ENCODE data around the gene GPI.
A peak's percentile ranks its signal among the peaks of the same experiment; 100 is the strongest.
"Not testable (repeated sequence)": the region's sequence is repeated elsewhere in the genome, so short reads cannot be mapped to it uniquely, and the experiment has no call there.

GPI gene

DNA sequence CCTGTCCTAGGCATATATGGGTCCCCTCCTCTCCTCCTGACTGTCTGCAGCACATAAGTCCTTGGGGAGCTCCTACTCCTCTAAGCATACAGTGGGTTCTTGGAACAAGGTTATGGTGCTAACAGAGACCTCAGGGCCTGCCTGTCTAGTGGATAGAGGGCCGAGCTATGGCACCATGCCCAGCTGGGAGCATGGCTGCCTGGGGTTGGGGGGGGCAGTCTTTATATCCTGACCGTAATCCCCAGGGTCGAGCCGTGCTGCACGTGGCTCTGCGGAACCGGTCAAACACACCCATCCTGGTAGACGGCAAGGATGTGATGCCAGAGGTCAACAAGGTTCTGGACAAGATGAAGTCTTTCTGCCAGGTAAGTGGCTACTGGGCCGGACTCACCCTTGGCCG, 3.3 kb downstream of the GPI start:
- no peak for DNase-seq (ENCODE audit: low spot score)

DNA sequence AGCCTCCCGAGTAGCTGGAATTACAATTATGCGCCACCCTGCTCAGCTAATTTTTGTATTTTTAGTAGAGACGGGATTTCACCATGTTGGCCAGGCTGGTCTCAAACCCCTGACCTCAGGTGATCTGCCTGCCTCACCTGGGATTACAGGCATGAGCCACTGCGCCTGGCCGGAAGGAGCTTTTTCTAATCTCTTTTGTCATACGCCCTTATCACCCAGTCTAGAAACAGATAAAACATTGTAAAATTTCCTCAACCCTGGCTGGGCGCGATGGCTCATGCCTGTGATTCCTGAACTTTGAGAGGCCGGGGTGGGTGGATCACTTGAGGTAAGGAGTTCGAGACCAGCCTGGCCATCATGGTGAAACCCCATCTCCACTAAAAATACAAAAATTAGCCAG, 4.2 kb downstream of the GPI start:
- not testable (repeated sequence) for DNase-seq (ENCODE audit: low spot score)

- DNase-seq (ENCODE audit: low spot score), result no peak
Measured at GRCh38 chr19:34370117-34370516, 5.1 kb downstream of the GPI start.

DNA sequence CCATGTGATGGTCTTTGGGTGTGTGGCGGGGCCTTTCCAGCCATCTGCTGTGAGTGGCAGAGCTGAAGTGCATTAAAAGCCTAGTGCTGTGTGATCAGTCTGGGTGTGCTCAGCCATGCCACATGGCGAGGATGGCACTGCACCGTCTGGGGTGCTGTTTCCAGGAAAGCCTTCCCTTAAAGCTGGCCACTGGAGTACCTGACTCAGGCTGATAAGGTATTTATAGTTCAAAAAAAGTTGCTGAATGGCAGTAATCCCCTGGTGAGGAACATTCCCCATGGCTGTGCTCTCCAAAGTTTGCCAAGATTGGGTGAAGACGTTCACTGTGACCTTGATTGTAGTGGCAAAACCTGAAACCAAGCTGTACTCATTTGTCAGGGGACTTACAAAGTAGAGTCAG, 6.0 kb downstream of the GPI start:
- DNase-seq (ENCODE audit: low spot score), result no peak

- DNase-seq (ENCODE audit: low spot score), result no peak
Measured at GRCh38 chr19:34373601-34374288, 8.7 kb downstream of the GPI start.

GRCh38 chr19:34375598-34375997, 10.6 kb downstream of the GPI start:
- DNase-seq (ENCODE audit: low spot score), result no peak

DNA sequence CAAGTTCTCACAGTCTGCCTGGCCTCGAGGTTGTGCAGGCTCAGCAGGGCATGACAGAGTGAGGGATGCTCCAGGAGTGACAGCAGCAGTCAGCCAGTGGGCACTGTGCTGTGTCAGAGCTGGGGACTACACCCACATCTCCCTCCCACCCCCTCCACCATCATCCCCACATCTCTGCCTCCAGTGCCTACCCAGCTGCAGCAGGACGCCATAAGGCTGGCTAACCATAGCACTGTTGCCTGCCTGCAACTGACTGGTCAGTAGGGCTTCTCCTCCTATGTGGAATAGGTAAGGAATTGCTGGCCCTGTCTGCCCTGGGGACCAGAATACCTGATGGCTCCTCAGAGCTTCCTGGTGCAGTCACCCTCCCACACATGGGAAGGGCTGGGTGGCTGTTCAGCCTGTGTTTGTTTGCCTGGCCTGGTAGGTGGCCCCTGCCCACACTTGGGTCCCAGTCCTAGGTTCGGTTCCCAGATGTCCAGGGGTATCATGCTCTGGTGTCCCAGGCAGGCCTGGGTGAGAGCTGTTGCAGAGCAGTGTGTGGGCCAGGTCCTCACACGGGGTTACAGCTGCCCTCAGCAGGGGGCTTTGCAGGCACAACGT, 15.7 kb downstream of the GPI start:
- DNase-seq (ENCODE audit: low spot score), result no peak

- DNase-seq (ENCODE audit: low spot score), result no peak
Measured at GRCh38 chr19:34381399-34382251, 16.6 kb downstream of the GPI start.

DNA sequence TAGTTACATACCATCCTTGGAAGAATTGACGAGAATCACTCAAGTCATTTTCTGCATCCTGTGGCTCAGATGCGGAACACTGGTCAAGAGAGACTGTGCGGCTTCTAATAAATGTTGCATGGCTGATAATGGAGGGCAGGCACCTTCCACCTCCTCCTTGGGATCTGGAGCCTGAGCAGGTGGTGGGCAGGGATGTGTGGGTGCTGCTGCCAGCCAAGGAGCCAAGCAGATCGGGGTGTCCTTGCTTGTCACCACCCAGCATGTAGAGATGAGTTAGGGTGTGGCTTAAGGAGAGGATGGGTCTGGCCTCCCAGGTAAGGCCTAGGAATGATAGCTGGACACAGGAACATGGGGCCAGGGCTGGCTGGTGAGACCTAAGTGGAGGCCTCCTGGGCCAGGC, 17.5 kb downstream of the GPI start:
- no peak for DNase-seq (ENCODE audit: low spot score)

DNA sequence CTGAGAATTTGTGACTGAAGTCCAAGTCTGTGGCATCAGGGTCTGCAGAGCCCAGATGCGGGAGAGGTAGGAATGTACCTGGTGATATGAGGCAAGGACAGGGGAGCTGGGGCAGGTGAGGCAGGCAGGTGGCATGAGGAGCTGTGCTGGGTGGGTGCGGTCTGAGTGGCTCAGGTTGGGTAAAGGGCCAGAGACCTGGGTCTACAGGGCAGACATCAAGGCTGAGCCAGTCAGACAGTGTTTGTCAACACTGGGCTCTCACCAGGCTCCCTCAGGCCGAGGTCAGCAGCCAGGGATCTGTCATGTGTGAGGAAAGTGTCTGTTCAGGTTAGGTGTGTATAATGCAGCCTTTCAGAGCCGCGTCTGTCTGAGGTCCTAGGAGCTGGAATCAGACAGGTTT, 18.6 kb downstream of the GPI start:
- no peak for DNase-seq (ENCODE audit: low spot score)

GRCh38 chr19:34386645-34387445, 21.8 kb downstream of the GPI start:
- no peak for DNase-seq (ENCODE audit: low spot score)

- no peak for DNase-seq (ENCODE audit: low spot score)
Measured at GRCh38 chr19:34387446-34387810, 22.4 kb downstream of the GPI start.

DNA sequence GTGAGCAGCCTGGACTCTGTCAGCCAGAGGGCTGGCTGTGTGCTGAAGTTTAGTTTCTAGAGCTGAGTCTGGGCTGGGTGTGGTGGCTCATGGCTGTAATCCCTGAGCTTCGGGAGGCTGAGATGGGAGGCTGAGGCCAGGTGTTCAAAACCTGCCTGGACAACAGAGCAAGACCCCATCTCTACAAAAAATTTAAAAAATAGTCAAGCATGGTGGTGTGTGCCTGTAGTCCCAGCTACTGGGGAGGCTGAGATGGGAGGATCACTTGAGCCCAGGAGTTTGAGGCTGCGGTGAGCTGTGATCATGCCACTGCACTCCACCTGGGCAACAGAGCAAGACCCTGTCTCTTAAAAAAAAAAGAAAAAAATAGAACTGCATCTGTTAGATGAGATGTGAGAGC, 23.7 kb downstream of the GPI start:
- DNase-seq (ENCODE audit: low spot score), result not testable (repeated sequence)

- DNase-seq (ENCODE audit: low spot score), result peak; percentile 37
Measured at GRCh38 chr19:34391813-34392212, 26.8 kb downstream of the GPI start.

GRCh38 chr19:34393031-34393430, 28.0 kb downstream of the GPI start:
- no peak for DNase-seq (ENCODE audit: low spot score)

DNA sequence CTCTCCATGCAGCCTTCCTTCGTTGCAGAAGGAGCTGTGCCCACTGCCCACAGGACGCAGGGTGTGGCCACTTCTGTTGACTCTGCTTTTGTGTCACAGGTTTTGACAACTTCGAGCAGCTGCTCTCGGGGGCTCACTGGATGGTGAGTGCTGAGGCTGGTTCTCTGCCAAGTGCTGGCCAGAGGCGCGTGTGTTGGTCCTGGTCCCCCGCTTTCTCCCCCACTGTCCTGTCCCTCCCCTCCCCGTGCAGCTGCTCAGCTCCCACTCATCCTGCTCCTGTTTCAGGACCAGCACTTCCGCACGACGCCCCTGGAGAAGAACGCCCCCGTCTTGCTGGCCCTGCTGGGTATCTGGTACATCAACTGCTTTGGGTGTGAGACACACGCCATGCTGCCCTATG, 28.6 kb downstream of the GPI start:
- no peak for DNase-seq (ENCODE audit: low spot score)

- no peak for DNase-seq (ENCODE audit: low spot score)
Measured at GRCh38 chr19:34397853-34398252, 32.9 kb downstream of the GPI start.

- no peak for DNase-seq (ENCODE audit: low spot score)
Measured at GRCh38 chr19:34399886-34400285, 34.9 kb downstream of the GPI start.

- DNase-seq (ENCODE audit: low spot score), result not testable (repeated sequence)
Measured at GRCh38 chr19:34400844-34401243, 35.8 kb downstream of the GPI start.

DNA sequence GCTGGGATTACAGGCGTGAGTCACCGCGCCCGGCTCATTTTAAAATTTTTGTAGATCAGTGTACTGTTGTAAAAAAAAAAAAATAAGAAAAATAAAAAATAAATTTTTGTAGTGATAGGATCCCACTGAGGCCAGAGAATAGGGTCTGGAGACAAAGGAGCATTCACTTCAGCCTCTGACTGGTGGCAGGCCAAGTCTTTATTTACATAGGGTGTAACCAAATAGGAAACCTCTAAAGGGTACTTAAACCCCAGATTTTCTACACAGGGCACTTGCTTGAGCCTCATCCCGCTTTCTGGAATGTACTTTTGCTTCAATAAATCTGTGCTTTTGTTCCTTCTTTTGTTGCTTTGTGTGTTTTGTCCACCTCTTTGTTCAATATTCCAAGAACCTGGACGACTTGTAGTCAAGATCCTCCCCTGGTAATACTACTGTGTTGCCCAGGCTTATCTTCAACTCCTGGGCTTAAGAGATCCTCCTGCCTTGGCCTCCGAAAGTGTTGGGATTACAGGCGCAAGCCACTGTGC, 37.1 kb downstream of the GPI start:
- DNase-seq (ENCODE audit: low spot score), result no peak

DNA sequence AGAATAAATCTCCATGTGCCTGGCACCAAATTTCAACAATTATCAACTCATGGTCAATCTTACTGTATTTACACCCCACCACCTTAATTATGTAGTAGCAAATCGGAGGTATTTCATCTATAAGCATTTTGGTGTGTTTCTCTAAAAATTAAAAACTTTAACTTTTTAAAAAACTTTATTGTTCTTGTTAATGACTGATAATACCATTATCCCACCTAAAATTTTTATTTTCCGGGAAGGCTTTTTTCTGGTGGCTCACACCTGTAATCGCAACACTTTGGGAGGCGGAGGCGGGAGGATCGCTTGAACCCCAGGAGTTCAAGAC, 38.8 kb downstream of the GPI start:
- DNase-seq (ENCODE audit: low spot score), result no peak

Data from iPS-NIHi11 (cell line).